Jurkat, Clone E6-1 (cell line): ENCODE measurements around the gene RANGRF.

ENCODE experiments used
- DNase-seq: peaks from one replicate; pipeline ENCODE4 v3.0.0-alpha.2; 2011; ENCODE audit warnings: low read depth, low spot score
- H3K4me3 ChIP-seq: 2 replicates; pipeline ENCODE4 v1.5.1; 2011; ENCODE audit warnings: mild to moderate bottlenecking, low read length, control low read depth, moderate library complexity

Gene RANGRF

DNA sequence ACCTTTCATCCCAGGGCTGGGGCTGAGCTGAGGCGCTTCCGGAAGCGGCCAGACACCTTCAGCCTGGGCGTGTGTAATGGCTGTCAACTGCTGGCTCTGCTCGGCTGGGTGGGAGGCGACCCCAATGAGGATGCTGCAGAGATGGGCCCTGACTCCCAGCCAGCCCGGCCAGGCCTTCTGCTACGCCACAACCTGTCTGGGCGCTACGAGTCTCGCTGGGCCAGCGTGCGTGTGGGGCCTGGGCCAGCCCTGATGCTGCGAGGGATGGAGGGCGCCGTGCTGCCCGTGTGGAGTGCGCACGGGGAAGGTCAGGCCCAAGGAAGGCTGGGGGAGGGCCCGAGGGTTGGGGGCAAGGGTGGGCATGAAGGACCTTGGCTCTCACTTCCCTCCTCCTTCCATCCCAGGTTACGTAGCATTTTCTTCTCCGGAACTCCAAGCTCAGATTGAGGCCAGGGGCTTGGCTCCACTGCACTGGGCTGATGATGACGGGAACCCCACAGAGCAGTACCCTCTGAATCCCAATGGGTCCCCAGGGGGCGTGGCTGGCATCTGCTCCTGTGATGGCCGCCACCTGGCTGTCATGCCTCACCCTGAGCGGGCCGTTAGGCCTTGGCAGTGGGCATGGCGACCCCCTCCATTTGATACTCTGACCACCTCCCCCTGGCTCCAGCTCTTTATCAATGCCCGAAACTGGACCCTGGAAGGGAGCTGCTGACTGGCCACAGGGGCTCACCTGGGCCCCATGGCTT is 19.7 kb upstream of the RANGRF start:
- H3K4me3 ChIP-seq = no peak overlapping the region
- no peak for DNase-seq

DNA sequence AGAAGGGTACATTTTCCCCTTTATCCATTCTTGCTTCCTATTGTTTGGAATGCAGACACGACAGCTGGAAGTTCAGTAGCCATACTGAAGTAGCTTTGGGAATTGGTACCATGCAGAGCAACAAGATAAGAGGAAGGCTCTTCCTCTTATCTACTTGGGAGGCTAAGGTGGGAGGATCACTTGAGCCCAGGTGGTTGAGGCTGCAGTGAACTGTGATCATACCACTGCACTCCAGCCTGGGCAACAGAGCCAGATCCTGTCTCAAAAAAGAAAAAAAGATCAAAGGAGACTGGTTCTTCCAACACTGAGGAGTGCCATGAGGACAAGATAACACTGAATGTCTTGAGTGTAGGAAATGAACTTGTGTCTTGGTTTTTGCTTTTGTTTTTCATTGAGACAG is 16.0 kb upstream of the RANGRF start:
- DNase-seq = no peak
- H3K4me3 ChIP-seq = no peak overlapping the region

DNA sequence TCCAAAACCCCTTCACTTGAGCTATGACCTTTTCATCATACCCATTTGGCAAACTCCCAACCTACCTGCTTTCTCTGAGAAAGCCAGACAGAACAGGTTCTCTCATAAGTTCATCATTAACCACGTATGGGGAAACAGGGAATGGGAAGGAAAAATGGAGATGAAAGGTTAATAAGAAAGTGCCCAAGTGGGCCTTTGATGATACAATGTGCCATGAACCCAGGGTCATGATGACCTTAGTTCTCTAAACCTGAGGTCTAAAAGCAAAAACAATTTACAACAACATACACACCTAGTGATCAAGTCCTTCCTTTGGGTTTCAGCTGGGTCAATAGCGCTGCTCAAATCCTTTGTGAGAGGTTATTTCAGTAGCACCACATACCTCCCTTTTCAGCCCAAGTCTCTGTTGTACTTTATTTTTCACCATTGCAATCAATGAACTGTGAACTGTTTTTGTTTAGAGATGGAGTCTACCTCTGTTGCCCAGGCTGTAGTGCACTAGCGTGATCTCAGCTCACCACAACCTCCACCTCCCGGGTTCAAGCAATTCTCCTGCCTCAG is 14.5 kb upstream of the RANGRF start:
- no peak for DNase-seq
- H3K4me3 ChIP-seq = no peak overlapping the region

DNA sequence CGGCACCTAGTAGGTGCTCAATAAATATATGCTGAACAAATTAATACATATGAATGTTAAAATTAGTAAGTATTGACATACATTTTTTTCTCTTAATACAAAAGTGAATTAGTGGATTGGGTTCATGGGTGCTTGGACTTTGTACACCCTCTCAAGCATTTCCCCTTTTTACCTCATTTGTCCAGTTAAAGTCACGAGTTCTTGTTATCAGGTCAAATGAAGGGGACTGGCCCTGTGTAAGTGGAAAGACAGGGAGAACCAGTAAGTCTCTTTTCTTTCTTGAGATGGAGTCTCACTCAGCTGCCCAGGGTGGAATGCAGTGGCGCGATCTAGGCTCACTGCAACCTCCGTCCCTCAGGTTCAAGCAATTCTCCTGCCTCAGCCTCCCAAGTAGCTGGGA is 13.7 kb upstream of the RANGRF start:
- DNase-seq = no peak
- no peak overlapping the region for H3K4me3 ChIP-seq

DNA sequence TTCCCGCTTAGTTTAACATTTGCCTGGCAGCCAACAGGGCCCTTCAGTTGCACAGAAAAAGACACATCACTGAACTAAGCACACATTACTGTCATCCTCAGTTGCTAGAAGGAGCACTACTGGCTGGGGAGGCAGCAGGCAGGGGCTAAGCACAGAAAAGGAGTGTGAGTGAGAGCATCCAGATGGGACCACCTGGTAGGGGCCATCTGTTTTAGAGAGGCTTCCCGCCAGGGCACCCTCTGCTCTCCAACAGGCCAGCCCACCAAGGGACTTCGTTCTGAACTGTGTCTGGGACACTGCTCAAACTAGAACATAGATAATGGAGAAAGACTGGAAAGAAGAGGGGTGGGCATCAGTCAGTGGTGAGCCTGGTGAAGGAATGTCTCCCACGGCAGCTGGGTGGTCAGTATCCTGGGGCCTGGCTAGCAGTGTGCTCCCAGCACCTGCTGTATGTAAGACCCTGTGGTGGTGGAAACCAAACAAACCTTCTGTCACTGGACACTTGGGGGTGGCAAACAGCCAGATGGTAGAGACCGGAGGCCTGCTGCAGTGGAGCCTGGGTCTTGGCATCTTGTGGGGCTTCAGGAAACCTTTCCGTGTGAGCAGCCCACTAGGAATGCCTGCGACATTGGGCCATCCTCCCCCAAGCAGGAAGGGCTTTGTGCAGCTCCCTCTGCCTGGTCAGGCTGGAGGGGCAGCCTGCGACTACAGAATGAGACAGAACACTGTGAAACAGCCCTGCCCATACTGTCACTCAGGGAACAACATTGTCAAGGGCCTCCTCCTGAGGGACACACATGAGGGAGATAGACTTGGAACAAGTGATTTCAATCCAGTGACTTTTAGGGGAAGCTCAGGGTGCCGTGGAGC is 12.8 kb upstream of the RANGRF start:
- H3K4me3 ChIP-seq = no peak overlapping the region
- DNase-seq = no peak

DNA sequence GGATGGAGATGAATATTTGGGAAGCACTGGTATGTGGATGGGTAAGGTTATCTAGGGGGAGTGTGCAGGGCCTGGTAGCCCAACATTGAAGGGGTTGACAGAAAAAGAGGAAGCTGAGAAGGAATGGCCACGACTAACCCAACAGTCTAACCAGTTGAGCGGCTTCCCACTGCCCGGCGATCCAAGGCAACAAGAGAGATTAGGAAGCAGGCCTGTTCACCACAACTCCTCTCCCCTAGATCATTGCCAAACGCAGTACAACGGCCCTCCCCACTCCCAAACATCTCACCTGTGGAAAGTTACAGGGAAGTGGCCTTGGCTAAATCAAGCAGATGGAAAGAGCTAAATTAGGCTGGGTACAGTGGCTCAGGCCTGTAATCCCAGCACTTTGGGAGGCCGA is 11.2 kb upstream of the RANGRF start:
- no peak for DNase-seq
- no peak overlapping the region for H3K4me3 ChIP-seq

DNA sequence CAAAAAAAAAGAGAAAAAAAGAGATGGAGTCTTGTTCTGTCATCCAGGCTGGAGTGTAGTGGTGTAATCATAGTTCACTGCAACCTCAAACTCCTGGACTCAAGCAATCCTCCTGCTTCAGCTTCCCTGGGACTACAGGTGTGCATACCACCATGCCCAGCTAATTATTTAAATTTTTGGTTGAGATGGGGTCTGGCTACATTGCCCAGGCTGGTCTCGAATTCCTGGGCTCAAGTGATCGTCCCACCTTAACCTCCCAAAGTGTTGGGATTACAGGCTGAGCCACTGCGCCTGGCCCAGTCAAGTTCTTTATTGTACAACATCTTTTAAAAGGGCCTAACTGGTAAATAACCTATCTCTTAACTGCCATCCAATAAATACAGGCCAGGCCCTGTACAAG is 6.1 kb upstream of the RANGRF start:
- no peak for DNase-seq
- no peak overlapping the region for H3K4me3 ChIP-seq

DNA sequence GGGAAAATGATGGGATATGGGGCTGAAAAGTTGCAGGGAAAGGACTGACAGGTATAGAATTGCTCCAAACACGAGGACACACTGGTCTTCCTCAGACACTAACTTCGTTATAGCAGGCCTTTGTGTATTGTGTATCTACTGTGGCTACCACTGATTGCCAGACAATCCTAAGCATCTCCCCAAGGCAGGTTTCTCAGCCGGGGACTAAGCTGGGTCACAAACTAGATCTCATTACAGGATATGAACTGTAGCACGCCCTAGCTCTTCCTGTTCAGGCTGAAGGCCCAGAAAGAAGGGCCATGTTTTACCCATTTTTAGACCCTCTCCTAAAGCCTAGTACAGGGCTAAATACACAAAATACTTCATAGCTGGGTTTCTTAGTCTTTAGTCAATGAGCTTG is 5.1 kb upstream of the RANGRF start:
- no peak overlapping the region for H3K4me3 ChIP-seq
- peak; percentile 36 for DNase-seq

DNA sequence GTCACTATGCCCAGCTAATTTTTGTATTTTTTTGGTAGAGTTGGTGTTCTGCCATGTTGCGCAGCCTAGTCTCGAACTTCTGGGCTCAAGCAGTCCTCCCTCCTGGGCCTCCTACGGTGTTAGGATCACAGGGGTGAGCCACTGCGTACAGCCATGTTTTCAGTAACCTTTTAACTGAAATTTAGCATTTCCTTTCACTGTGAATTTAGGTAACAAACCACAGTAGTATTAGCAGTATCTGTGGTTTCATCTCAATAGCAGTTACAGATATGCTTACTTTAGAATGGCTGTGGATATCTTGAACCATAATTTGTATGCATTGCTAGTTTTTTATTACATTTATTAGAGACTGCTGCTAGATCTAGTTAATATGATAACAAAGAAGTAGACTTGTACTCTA is 4.3 kb upstream of the RANGRF start:
- DNase-seq = peak; percentile 47
- H3K4me3 ChIP-seq = no peak overlapping the region

DNA sequence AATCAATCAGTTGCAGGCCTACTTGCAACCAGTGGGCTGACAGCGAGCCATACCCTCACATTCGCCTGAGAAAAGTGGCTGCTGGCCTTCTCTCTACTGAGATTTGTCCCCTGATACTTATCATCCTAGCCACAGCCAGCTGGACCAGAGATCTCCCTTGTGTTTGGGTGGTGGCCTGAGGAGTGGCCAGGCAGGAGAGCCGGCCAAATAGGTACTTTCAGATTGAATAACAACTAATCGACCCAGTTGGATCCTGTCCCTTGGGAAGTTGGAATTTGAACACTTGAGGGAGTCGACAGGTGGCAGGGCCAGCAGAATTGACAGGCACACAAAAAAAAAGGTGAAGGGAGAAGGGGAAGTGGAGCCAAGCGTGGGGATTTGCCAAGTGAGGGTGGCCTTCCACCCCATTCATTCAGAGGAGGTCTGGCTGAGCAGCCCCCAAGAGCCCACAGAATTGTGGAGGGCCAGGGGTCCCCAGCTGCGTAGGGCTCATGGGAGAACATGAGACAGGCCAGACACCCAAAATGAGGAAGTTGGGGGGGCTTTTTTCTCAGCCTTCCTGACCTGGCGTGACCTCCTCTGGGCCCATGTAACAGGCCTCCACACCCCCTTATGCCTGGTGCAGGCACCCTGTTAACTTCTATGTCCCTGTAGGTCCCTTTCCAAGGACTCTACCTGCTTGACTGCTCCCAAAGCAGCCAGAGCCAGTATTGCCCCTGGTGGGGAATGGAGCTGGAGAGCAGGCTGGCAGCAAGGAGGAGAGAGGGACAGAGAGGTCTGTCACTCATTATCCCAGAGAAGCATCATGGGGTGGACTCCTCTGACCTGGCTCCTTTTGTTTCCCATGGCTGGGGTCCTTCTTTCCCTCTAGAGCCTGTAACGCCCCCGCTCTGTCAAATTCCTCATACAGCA is 2.9 kb upstream of the RANGRF start:
- DNase-seq = no peak

DNA sequence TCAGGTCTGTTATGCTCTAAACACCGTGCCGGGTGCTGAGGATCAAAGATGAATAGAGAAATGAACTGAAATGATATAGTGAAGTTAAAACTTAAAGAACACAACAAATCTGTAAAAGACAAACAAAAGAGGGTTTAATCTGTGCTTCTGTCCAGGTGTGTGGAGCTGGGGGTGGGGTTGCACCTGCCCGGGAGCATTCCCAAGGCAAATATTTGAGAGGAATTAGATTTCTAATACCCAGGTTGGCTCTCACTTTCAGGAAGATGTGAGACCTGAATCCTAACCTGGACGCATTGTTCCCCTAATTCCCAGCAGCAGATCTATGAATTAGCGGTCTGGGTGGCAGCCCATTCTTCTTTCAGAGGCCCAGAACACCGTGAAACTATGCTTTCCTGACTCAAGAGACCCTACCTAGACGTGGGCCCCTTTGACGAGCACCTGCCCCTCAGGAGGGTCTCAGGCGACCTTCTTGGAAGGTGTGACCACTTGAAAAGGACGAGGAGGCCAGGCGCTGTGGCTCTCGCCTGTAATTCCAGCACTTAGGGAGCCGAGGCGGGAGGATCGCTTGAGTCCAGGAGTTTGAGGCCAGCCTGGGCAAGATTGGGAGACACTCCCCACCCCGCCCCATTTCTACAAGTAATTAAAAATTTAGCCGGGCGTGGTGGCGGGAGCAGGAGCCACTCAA is 677 bp upstream of the RANGRF start:
- DNase-seq = no peak
- peak overlapping the region; percentile 86 for H3K4me3 ChIP-seq

More for the DNA sequence above, 2.9 kb upstream of the RANGRF start:
- H3K4me3 ChIP-seq = no peak overlapping the region

DNA sequence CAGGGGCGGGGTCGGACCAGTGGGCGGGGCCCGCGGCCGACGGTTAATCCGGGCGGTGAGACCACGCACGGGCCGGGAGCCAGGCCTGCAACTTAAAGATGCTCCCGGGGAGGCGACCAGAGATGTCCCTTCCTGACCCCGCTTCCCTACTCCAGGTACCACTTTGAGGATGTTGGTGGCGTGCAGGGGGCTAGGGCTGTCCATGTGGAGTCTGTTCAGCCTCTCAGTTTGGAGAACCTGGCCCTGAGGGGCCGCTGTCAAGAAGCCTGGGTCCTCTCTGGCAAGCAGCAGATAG is 580 bp downstream of the RANGRF start:
- DNase-seq = no peak

DNA sequence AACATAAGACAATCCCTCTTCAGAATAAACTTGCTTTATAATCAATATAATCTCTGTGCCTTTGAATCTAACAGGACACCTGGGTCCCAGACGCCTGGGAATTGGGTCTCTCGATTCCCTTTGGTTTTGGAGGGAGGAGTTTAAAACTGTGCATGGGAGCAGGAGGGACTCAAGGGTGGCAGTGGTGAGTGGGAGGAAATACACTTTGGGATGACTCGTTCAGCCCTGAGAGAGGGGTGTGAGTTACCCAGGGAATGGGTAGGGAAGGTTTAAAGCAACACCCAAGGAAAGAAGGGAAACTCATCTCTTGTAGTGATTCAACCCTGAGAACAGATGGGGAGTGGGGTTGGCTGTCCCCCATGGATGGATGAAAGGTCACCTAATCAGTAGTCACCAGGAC is 1.6 kb downstream of the RANGRF start:
- no peak for DNase-seq
- no peak overlapping the region for H3K4me3 ChIP-seq

More for the DNA sequence above, 580 bp downstream of the RANGRF start:
- H3K4me3 ChIP-seq = peak overlapping the region; percentile 86

DNA sequence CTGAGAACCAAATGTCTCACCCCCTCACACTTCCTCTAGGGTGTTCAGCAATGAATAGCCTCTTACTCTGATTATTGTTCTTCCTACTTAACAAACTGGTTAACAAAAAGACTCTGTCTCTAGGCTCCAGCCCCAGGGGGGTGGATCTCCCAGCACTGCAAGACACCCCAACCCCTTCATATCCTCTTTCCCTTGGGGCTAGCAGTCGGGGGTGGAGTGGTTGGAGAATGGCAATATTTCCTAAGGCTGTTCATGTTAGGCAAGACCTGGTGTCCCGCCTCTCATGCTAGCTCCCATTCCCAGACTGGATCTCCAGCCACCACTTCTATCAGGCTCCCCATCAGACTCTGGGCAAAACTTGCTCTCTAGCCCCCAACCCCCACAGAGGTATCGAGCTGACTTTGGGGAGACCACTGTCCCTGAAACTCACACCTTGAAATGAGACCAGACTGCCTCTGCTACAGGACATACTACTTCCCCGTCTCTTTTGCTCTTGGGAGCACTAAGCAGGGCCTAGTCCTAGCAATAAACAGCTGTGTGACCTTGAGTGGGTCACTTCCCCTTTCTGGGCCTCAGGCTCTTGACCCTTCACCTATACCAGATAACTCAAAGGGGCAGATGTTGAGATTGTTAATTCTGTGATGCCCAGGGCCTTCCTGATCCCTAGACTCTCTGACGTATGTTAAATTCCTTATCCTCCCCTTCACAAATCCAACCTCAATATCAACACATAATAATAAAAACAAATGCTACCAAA is 4.3 kb downstream of the RANGRF start:
- H3K4me3 ChIP-seq = no peak overlapping the region
- no peak for DNase-seq

DNA sequence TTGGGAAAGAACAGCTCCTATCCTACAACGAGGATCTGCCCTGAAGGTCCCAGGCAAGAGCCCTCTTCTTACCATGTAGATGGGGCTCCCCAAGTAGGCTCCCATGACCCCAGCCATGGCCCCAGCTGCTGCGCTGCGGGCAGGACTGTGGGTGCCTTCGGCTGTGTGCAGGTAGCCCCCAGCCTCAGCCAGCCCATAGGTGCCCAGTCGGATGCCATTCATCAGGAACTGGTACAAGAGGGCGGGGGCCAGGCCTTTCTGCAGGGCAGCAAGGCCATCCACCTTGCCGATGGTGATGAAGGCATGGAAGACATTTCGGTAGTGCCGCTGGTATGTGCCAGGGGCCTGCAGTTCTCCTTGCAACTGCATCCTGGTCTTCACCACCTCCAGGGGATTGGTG is 5.9 kb downstream of the RANGRF start:
- peak overlapping the region; percentile 74; the same call in 1 of the 2 replicates for H3K4me3 ChIP-seq
- no peak for DNase-seq

DNA sequence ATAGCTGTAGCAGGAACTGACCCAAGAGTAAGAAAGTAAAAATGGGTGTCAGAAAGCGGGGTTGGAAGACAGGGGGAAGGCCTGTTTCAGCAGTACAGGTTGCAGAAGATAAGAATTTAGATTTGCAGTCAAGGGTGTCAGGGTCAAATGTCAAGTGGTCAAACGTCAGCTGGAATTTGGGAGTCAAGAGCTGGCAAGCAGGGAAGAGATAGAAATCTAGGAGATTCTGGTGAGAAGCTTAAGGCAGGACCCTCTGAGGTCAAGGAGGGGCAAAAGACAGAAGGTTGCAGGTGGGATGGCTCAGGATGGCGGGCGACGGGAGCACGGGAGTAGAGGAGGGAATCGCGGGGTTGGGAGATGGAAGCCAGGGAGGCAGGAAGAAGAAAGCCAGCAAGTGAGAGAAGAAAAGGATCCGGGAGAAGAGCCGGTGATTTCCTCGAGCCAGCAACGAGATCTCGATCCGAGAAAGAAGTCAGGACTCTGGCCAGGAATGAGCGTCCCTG is 6.4 kb downstream of the RANGRF start:
- DNase-seq = no peak
- peak overlapping the region; percentile 74 for H3K4me3 ChIP-seq

DNA sequence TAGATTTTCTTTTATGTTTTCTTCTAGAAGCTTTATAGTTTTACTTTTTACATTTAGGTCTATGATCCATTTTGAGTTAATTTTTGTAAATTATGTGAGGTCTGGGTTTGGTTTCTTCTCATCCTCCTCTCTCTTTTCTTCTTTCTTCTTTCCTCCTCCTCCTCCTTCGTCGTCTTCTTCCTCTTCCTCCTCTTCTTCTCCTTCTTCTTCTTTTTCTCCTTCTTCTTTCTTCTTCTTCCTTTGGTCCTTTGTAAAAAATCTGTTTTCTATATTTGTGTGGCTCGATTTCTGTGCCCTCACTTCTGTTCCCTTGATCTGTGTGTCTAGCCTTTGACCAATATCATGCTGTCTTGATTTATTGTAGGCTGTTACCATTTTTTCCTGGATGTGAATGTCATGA is 11.8 kb downstream of the RANGRF start:
- no peak overlapping the region for H3K4me3 ChIP-seq
- no peak for DNase-seq

DNA sequence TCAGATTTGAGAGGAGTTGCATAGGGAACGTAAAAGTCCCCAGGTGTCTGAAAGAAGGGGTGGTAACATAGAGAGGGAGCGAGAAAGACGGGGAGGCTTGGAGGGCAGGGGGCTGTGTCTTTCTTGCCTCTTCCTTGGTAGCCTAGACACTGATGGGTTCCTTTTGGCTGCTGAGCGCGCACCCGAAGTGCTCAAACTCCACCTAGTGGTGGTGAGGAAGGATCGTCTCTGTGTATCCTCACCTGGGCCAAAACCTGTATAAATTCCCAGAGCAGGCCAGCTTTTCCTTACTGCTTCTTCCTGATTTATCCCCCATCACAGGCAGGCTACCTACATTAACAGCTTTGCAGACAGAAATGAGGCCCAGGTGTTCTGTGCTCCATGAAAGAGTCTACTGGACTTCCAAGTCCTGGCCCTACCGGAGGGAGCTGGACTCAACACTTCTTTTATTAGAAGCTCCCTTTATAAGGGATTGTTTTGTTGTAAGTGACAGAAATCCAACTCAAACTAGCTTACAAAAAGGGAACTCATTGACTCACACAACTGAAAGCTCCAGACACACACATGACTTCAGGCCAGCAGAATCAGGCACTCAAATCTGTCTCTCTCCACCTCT is 12.3 kb downstream of the RANGRF start:
- peak; percentile 60 for DNase-seq
- H3K4me3 ChIP-seq = no peak overlapping the region
